Karpas-422 (cell line): ENCODE measurements around the gene HSPB9. TPM values are rescaled to one million over a fixed set of nuclear protein-coding genes. Genes with fewer than 3 reads are reported as not detected.

Experiments used
- DNase-seq: peaks from one replicate; pipeline ENCODE4 v3.0.0-alpha.2; 2015
- H2AFZ ChIP-seq: fragments of 200-600 bp; sonication (generic); 2 replicates; pipeline ENCODE4 v1.6.1; 2014; ENCODE audit warnings: antibody characterized with exemption, low read length, mixed read lengths
- H3K27ac ChIP-seq: fragments of 200-600 bp; sonication (generic); 2 replicates; pipeline ENCODE4 v1.5.1; 2014; ENCODE audit warnings: mild to moderate bottlenecking, low read length, moderate library complexity
- H3K27me3 ChIP-seq: fragments of 200-600 bp; sonication (generic); 2 replicates; pipeline ENCODE4 v1.6.1; 2014; ENCODE audit warnings: low read length, mixed read lengths
- H3K36me3 ChIP-seq: fragments of 200-600 bp; sonication (generic); 2 replicates; pipeline ENCODE4 v1.6.1; 2014; ENCODE audit warnings: low read length, mixed read lengths; ENCODE audit not compliant: insufficient read depth
- H3K4me1 ChIP-seq: fragments of 200-600 bp; sonication (generic); 2 replicates; pipeline ENCODE4 v1.6.1; 2014; ENCODE audit warnings: mild to moderate bottlenecking, low read length, mixed read lengths
- H3K4me2 ChIP-seq: fragments of 200-600 bp; sonication (generic); 2 replicates; pipeline ENCODE4 v1.6.1; 2014; ENCODE audit warnings: low read length, low read depth, mild to moderate bottlenecking; ENCODE audit not compliant: poor library complexity, severe bottlenecking
- H3K4me3 ChIP-seq: fragments of 200-600 bp; sonication (generic); 2 replicates; pipeline ENCODE4 v1.5.1; 2014; ENCODE audit warnings: mild to moderate bottlenecking, antibody characterized with exemption, low read length, mixed read lengths
- H3K79me2 ChIP-seq: fragments of 200-600 bp; sonication (generic); 2 replicates; pipeline ENCODE4 v1.6.1; 2014; ENCODE audit warnings: mild to moderate bottlenecking, low read length, mixed read lengths
- H3K9ac ChIP-seq: fragments of 200-600 bp; sonication (generic); 2 replicates; pipeline ENCODE4 v1.6.0; 2014; ENCODE audit warnings: low read length
- H3K9me2 ChIP-seq: fragments of 200-600 bp; sonication (generic), shearing (Covaris generic); replicated peaks from 2 replicates; pipeline ENCODE4 v1.6.0; 2014; ENCODE audit warnings: mild to moderate bottlenecking, low read length, moderate library complexity; ENCODE audit not compliant: insufficient read depth
- H3K9me3 ChIP-seq: fragments of 300-700, 200-600 bp; sonication (generic); 2 replicates; pipeline ENCODE4 v1.6.1; 2014; ENCODE audit warnings: low read length, mixed read lengths
- H4K20me1 ChIP-seq: fragments of 200-600 bp; sonication (generic); 2 replicates; pipeline ENCODE4 v1.6.1; 2014; ENCODE audit warnings: mild to moderate bottlenecking, antibody characterized with exemption, low read length, low read depth; ENCODE audit not compliant: insufficient read depth
- total RNA-seq: library from RNA; depleted of rRNA; stranded (reverse); fragments of >200 nt; shearing (Covaris generic); gene quantifications from 2 replicates; pipeline ENCODE4 v1.2.3, GENCODE V29; 2014; ENCODE audit warnings: low replicate concordance; rRNA removed

HSPB9 gene, protein sequence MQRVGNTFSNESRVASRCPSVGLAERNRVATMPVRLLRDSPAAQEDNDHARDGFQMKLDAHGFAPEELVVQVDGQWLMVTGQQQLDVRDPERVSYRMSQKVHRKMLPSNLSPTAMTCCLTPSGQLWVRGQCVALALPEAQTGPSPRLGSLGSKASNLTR
- total RNA-seq, result 0.29 and 0.37 TPM in 2 replicates

DNA sequence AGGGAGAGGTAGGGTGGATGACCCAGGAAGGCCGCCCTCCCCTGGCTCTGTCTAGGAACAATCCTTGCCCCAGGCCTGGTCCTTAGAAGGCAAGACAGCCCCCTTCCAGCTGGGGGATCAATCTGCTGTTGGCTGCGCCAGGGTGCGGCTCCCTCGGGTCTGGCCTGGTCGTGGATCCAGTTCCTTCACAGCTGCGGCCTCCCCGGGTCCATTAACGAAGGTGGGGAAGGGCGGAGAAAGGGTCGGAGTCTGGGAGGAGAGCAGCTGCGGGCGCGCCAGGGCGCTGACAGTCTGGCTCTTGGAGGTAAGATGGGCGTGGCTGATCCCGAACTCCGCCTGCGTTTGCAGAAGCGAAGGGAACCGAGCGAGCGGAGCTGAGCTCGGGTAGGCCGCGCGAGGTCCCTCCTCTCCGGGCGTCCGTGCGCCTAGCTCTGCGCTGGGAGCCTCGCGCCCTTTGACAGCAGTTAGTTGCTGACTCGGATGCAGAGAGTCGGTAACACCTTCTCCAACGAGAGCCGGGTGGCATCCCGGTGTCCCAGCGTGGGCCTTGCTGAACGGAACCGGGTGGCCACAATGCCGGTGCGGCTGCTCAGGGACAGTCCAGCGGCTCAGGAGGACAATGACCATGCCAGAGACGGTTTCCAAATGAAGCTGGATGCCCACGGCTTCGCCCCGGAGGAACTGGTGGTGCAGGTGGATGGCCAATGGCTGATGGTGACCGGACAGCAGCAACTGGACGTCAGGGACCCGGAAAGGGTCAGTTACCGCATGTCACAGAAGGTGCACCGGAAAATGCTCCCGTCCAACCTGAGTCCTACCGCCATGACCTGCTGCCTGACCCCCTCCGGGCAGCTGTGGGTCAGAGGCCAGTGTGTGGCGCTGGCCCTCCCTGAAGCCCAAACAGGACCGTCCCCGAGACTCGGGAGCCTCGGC lies at the start of gene HSPB9:
TSS of gene HSPB9 (plus strand) at position 434 of the 933 bp plus-strand sequence. CDS start at position 481, 47 bp downstream.
- Histone ChIP-seq H2AFZ (no peak within 1 kb of the TSS), H3K4me1 (peaks cover 24% of the 10 kb centered on the region), H3K36me3 (peaks cover 9% of the 10 kb centered on the region), H3K79me2 (peaks cover 13% of the 10 kb centered on the region), H3K4me3 (no peak within 1 kb of the TSS; the same call in 1 of the 2 replicates), H4K20me1 (no peaks in the 10 kb centered on the region), H3K4me2 (peak within 1 kb of the TSS; percentile 89), H3K27ac (no peak within 1 kb of the TSS), H3K27me3 (no peaks in the 10 kb centered on the region), H3K9me2 (no peaks in the 10 kb centered on the region), H3K9me3 (no peaks in the 10 kb centered on the region), H3K9ac (no peak within 1 kb of the TSS)
- no peak for DNase-seq

DNA sequence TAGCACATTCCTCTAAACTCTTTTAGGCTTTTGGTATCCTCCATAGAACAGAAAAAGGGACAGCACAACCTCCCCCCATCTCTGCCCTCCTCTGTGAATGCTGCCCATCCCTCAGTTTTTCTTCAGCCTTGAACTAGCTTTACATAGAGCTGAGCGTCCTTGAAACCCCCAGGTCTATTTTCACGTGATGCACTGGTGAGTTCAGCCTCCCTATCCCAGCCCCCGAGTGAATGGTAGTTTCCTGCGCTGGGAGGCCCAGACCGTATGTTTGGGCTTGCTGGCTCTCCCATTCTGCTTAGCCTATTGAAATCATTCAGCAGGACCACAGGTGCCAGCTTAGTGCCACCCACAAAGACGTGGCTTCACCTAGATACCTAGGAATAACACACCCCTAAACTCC lies 46.8 kb upstream of the HSPB9 start:
- Histone ChIP-seq H3K27ac (no peak overlapping the region), H3K9me2 (no peaks in the 10 kb centered on the region)

DNA sequence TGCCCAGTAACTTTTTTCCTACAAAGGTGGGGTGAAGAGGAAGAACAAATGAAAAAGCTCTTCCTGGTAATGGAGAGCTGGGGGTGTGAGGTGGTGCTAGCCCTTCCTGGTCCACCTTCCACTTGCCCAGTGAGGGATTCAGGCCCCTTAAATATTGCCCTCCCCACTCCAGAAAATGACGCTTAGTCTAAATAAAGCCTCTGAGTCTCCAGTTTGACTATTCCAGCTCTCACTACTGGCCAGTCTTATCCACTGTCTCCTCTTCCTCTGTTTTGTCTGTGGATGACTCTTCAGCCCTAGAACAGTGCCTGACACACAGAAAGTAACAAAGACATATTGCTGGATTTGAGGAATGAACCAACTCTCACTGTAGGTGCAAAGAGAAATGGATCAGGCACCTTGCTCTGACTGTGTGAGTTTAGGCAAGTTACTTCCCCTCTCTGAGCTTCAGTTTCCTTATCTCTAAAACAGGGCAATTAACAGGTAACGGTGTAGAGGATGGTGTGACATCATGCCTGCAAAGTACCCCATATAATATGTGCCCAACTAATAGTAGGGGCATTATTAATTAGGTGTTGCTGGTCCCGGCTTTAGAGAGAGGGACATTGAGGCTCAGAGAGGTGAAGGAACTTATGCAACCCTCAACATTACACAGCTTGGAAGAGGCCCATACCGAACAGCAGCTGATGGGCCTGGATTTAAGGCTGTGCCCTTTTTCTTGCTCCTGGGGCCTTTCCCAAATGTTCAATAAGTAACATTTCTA lies 45.6 kb upstream of the HSPB9 start:
- no peaks in the 10 kb centered on the region for H3K9me2 ChIP-seq
- no peak overlapping the region for H2AFZ ChIP-seq
- no peak overlapping the region for H3K27ac ChIP-seq
- no peaks in the 10 kb centered on the region for H3K36me3 ChIP-seq
- DNase-seq, result no peak
- H3K27me3 ChIP-seq, result no peaks in the 10 kb centered on the region
- H3K4me2 ChIP-seq, result no peak overlapping the region
- no peak overlapping the region for H3K4me3 ChIP-seq
- H4K20me1 ChIP-seq, result no peaks in the 10 kb centered on the region
- no peaks in the 10 kb centered on the region for H3K4me1 ChIP-seq
- H3K79me2 ChIP-seq, result no peaks in the 10 kb centered on the region
- H3K9ac ChIP-seq, result no peak overlapping the region
- no peaks in the 10 kb centered on the region for H3K9me3 ChIP-seq

More for the DNA sequence above, 46.8 kb upstream of the HSPB9 start:
- H4K20me1 ChIP-seq, result no peaks in the 10 kb centered on the region
- H3K9me3 ChIP-seq, result no peaks in the 10 kb centered on the region
- H3K4me1 ChIP-seq, result no peaks in the 10 kb centered on the region
- H3K4me2 ChIP-seq, result no peak overlapping the region
- H3K36me3 ChIP-seq, result no peaks in the 10 kb centered on the region
- no peak overlapping the region for H3K4me3 ChIP-seq
- no peak overlapping the region for H2AFZ ChIP-seq
- H3K9ac ChIP-seq, result no peak overlapping the region
- no peak for DNase-seq
- no peaks in the 10 kb centered on the region for H3K79me2 ChIP-seq
- no peaks in the 10 kb centered on the region for H3K27me3 ChIP-seq

DNA sequence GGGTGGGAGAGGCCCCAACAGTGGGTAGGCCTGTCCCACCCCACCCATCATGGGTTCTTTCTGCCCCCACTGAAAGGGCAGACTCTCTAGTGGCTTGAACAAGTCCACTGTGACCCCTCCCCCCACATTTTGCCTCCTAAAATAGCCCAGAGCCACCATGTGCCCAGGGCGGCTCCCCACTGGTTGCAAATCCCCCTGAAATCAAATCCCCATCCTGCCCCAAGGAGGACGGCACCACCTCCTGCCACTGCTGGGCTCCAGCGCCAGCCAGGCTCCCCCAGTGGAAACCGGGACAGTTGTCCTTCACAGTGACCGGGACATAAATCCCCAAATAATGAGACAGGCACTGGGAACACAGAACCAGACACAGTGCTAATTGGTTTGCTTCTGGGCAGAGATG lies 44.8 kb upstream of the HSPB9 start:
- H3K4me1 ChIP-seq, result no peaks in the 10 kb centered on the region
- H3K9ac ChIP-seq, result no peak overlapping the region
- no peaks in the 10 kb centered on the region for H3K36me3 ChIP-seq
- H3K27me3 ChIP-seq, result no peaks in the 10 kb centered on the region
- H4K20me1 ChIP-seq, result no peaks in the 10 kb centered on the region
- no peak overlapping the region for H3K4me3 ChIP-seq
- no peaks in the 10 kb centered on the region for H3K79me2 ChIP-seq
- H3K9me3 ChIP-seq, result no peaks in the 10 kb centered on the region
- DNase-seq, result no peak
- H2AFZ ChIP-seq, result no peak overlapping the region
- H3K4me2 ChIP-seq, result no peak overlapping the region
- no peak overlapping the region for H3K27ac ChIP-seq
- H3K9me2 ChIP-seq, result no peaks in the 10 kb centered on the region

DNA sequence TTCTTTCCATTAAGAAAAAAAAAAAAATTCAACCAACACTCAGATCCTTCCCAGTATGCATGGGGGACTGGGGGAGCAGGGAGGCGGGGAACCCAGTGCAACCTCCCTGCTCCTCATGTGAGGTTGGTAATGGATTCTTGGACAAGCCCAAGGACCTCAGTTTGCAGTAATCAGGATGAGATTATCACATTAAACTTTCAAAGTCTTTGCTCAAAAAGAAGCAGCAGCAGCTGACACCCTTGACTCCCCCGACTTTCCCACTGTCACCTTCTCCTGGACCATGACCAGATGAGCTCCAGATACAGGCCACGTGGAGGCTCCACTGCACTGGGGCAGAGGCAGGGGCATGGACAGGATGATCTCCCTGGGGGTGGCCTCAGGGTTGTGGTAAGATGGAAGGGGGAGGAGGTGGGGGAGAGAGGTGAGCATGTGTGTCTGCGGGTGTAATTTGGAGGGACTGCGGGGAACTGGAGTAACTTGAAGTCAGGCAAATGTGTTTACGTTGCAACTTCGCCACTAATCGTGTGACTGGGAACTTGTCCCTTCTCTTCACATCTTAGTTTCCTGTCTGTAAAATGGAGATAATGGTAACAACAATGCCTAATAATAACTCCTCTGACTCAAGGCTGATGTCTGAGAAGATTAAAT lies 44.1 kb upstream of the HSPB9 start:
- H3K4me1 ChIP-seq, result no peaks in the 10 kb centered on the region
- DNase-seq, result no peak
- H3K27me3 ChIP-seq, result no peaks in the 10 kb centered on the region
- no peaks in the 10 kb centered on the region for H3K36me3 ChIP-seq
- H3K4me3 ChIP-seq, result no peak overlapping the region
- H3K79me2 ChIP-seq, result no peaks in the 10 kb centered on the region
- H3K27ac ChIP-seq, result no peak overlapping the region
- no peak overlapping the region for H3K9ac ChIP-seq
- H2AFZ ChIP-seq, result no peak overlapping the region
- no peaks in the 10 kb centered on the region for H3K9me2 ChIP-seq
- no peak overlapping the region for H3K4me2 ChIP-seq
- H3K9me3 ChIP-seq, result no peaks in the 10 kb centered on the region
- H4K20me1 ChIP-seq, result no peaks in the 10 kb centered on the region

DNA sequence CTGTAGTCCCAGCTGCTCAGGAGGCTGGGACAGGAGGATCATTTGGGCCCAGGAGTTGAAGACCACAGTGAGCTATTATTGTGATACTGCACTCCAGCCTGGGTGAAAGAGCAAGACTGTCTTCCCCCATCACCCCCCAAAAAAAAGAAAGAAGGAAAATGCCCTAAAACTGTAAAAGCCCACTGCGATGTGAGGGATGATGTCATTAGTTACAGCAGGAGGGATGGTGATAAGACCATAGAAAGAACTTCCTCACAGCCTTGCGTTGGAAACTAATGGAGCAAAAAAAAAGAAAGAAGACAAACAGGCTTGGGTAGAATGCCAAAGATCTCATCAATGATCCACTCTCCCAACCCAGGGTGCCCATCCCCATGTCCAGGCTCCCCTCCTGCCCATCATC lies 43.1 kb upstream of the HSPB9 start:
- Histone ChIP-seq H3K9me2 (no peaks in the 10 kb centered on the region), H3K36me3 (no peaks in the 10 kb centered on the region), H4K20me1 (no peaks in the 10 kb centered on the region), H3K4me1 (no peaks in the 10 kb centered on the region), H3K27ac (no peak overlapping the region), H3K9ac (no peak overlapping the region), H3K4me2 (no peak overlapping the region), H3K4me3 (no peak overlapping the region), H3K79me2 (no peaks in the 10 kb centered on the region), H2AFZ (no peak overlapping the region), H3K27me3 (no peaks in the 10 kb centered on the region), H3K9me3 (no peaks in the 10 kb centered on the region)
- DNase-seq, result no peak

DNA sequence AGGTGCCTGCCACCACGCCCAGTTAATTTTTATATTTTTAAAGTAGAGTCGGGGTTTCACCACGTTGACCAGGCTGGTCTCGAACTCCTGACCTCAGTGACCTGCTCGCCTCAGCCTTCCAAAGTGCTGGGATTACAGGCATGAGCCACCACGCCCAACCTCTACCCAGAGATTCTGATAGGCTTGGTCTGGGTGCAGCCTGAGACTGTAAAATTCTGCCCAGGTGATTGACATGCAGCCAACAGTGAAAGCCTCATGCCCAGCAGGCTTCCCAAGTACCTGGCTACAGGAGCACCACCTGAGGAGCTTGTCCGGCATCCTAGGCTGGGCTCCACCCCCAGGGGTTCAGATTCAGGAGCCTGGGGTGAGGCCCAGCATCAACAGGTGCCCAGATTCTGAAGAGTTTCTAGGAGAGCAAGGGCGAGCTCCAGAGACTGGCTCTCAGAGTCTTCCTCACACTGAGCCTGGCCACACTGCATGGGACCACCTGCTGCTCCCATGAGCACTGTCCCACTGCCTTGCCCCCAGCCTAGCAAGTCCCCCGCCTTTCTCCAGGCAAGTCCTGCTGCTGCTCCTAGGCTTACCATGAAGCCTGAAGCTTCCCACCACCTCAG lies 41.0 kb upstream of the HSPB9 start:
- no peak overlapping the region for H2AFZ ChIP-seq
- no peaks in the 10 kb centered on the region for H4K20me1 ChIP-seq
- no peak overlapping the region for H3K27ac ChIP-seq
- no peak for DNase-seq
- no peak overlapping the region for H3K9ac ChIP-seq
- no peaks in the 10 kb centered on the region for H3K9me3 ChIP-seq
- H3K79me2 ChIP-seq, result no peaks in the 10 kb centered on the region
- H3K4me1 ChIP-seq, result no peaks in the 10 kb centered on the region
- H3K4me3 ChIP-seq, result no peak overlapping the region
- no peaks in the 10 kb centered on the region for H3K9me2 ChIP-seq
- H3K27me3 ChIP-seq, result no peaks in the 10 kb centered on the region
- H3K4me2 ChIP-seq, result no peak overlapping the region
- no peaks in the 10 kb centered on the region for H3K36me3 ChIP-seq
